HepG2 (cell line): ENCODE measurements around the gene FAM219B.

Source experiments
- EEA1 ChIP-seq: sonication (generic); formaldehyde crosslinking; IDR thresholded peaks from 2 replicates; pipeline ENCODE4 v1.5.1; 2020; ENCODE audit warnings: mild to moderate bottlenecking, missing genetic modification reagents, borderline replicate concordance
- POLR2AphosphoS5 ChIP-seq: IDR thresholded peaks from 2 replicates; pipeline ENCODE4 v1.6.1; 2012; ENCODE audit warnings: low read depth, low read length
- TF ChIP-seq, protein P1 (sequence below): sonication (generic); formaldehyde crosslinking; IDR thresholded peaks from 2 replicates; pipeline ENCODE4 v1.4.0; 2020; ENCODE audit warnings: missing genetic modification reagents
- TF ChIP-seq, protein P2 (sequence below), 2 experiments: IDR thresholded peaks; 2 replicates each; pipeline ENCODE4 v1.6.1; 2011 to 2012; ENCODE audit warnings: low read length in 2 of 2, borderline replicate concordance in 1 of 2, low read depth in 1 of 2, mild to moderate bottlenecking in 1 of 2, moderate library complexity in 1 of 2
- TF ChIP-seq, protein P3 (sequence below): sonication (generic); formaldehyde crosslinking; IDR thresholded peaks from 2 replicates; pipeline ENCODE4 v1.4.0; 2020; ENCODE audit warnings: missing genetic modification reagents, mild to moderate bottlenecking, borderline replicate concordance
- TF ChIP-seq, protein P4 (sequence below): sonication (generic); formaldehyde crosslinking; conservative IDR thresholded peaks from 2 replicates; pipeline ENCODE4 v1.4.0; 2020; ENCODE audit warnings: missing genetic modification reagents

DNA sequence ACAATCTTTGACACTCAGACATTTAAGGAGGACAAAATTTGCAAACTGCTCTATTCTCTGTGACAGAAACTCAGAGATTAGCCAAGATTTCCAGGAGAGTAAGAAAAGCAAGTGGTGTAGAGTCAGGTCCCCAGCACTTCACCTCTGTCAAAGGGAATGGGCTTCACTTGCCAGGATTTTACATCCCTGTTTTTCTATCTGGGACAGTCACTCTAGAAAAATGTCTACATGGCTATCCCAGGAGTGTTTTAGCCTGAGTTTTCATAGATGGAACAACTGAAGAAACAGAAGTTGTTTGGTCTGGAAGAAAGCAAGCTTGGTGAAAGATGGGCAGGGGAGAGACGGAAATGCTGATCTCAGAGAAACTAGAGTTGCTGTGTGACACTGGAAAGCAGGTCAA, 3.0 kb downstream of the FAM219B start:
- TF ChIP-seq, protein P1, sequence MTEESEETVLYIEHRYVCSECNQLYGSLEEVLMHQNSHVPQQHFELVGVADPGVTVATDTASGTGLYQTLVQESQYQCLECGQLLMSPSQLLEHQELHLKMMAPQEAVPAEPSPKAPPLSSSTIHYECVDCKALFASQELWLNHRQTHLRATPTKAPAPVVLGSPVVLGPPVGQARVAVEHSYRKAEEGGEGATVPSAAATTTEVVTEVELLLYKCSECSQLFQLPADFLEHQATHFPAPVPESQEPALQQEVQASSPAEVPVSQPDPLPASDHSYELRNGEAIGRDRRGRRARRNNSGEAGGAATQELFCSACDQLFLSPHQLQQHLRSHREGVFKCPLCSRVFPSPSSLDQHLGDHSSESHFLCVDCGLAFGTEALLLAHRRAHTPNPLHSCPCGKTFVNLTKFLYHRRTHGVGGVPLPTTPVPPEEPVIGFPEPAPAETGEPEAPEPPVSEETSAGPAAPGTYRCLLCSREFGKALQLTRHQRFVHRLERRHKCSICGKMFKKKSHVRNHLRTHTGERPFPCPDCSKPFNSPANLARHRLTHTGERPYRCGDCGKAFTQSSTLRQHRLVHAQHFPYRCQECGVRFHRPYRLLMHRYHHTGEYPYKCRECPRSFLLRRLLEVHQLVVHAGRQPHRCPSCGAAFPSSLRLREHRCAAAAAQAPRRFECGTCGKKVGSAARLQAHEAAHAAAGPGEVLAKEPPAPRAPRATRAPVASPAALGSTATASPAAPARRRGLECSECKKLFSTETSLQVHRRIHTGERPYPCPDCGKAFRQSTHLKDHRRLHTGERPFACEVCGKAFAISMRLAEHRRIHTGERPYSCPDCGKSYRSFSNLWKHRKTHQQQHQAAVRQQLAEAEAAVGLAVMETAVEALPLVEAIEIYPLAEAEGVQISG = no peak
- TF ChIP-seq, protein P2, sequence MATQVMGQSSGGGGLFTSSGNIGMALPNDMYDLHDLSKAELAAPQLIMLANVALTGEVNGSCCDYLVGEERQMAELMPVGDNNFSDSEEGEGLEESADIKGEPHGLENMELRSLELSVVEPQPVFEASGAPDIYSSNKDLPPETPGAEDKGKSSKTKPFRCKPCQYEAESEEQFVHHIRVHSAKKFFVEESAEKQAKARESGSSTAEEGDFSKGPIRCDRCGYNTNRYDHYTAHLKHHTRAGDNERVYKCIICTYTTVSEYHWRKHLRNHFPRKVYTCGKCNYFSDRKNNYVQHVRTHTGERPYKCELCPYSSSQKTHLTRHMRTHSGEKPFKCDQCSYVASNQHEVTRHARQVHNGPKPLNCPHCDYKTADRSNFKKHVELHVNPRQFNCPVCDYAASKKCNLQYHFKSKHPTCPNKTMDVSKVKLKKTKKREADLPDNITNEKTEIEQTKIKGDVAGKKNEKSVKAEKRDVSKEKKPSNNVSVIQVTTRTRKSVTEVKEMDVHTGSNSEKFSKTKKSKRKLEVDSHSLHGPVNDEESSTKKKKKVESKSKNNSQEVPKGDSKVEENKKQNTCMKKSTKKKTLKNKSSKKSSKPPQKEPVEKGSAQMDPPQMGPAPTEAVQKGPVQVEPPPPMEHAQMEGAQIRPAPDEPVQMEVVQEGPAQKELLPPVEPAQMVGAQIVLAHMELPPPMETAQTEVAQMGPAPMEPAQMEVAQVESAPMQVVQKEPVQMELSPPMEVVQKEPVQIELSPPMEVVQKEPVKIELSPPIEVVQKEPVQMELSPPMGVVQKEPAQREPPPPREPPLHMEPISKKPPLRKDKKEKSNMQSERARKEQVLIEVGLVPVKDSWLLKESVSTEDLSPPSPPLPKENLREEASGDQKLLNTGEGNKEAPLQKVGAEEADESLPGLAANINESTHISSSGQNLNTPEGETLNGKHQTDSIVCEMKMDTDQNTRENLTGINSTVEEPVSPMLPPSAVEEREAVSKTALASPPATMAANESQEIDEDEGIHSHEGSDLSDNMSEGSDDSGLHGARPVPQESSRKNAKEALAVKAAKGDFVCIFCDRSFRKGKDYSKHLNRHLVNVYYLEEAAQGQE (IDR thresholded peaks at IDR 0.05; ENCODE audit: borderline replicate concordance in 1 of 2, low read depth in 1 of 2, low read length in 2 of 2) = no peak
- TF ChIP-seq EEA1 (no peak), POLR2AphosphoS5 (no peak)
- TF ChIP-seq, protein P3, sequence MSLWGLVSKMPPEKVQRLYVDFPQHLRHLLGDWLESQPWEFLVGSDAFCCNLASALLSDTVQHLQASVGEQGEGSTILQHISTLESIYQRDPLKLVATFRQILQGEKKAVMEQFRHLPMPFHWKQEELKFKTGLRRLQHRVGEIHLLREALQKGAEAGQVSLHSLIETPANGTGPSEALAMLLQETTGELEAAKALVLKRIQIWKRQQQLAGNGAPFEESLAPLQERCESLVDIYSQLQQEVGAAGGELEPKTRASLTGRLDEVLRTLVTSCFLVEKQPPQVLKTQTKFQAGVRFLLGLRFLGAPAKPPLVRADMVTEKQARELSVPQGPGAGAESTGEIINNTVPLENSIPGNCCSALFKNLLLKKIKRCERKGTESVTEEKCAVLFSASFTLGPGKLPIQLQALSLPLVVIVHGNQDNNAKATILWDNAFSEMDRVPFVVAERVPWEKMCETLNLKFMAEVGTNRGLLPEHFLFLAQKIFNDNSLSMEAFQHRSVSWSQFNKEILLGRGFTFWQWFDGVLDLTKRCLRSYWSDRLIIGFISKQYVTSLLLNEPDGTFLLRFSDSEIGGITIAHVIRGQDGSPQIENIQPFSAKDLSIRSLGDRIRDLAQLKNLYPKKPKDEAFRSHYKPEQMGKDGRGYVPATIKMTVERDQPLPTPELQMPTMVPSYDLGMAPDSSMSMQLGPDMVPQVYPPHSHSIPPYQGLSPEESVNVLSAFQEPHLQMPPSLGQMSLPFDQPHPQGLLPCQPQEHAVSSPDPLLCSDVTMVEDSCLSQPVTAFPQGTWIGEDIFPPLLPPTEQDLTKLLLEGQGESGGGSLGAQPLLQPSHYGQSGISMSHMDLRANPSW (CRISPR knock-in tag) = no peak
- TF ChIP-seq, protein P4, sequence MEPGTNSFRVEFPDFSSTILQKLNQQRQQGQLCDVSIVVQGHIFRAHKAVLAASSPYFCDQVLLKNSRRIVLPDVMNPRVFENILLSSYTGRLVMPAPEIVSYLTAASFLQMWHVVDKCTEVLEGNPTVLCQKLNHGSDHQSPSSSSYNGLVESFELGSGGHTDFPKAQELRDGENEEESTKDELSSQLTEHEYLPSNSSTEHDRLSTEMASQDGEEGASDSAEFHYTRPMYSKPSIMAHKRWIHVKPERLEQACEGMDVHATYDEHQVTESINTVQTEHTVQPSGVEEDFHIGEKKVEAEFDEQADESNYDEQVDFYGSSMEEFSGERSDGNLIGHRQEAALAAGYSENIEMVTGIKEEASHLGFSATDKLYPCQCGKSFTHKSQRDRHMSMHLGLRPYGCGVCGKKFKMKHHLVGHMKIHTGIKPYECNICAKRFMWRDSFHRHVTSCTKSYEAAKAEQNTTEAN (CRISPR knock-in tag) = no peak
